GM19239 (cell line): Measurements from ENCODE around the gene FABP6.

Experiments
- DNase-seq: peaks from one replicate; pipeline ENCODE4 v3.0.0; 2011; ENCODE audit warnings: low spot score; ENCODE audit not compliant: insufficient read length
- FAIRE-seq: peaks from 2 replicates; lab custom pipeline; 2011; peaks lifted over from hg19 to GRCh38; lab: Jason Lieb, UNC

Gene FABP6

DNA sequence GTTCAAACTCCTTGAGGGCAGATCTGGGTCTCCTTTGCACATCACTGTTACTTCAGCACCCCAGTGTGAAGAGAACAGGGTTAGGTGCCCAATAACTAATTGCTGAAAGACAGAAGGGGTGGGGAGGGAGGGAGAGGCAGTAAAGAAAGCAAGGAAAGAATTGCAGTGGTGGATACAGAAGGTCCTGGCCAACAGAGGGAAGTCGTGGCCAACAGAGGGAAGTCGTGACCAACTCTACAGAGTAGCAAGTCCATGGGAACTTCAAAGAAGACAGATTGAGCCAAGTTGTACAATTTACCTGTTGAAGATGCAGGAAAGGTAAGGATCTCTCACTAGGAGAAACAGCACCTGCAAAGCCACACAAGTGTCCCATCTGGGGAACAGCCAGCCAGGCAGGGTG is 56.0 kb downstream of the FABP6 start:
- FAIRE-seq (no peak), DNase-seq (no peak)

- no peak for DNase-seq
- no peak for FAIRE-seq
Measured at GRCh38 chr5:160286947-160287346, 57.6 kb downstream of the FABP6 start.

DNA sequence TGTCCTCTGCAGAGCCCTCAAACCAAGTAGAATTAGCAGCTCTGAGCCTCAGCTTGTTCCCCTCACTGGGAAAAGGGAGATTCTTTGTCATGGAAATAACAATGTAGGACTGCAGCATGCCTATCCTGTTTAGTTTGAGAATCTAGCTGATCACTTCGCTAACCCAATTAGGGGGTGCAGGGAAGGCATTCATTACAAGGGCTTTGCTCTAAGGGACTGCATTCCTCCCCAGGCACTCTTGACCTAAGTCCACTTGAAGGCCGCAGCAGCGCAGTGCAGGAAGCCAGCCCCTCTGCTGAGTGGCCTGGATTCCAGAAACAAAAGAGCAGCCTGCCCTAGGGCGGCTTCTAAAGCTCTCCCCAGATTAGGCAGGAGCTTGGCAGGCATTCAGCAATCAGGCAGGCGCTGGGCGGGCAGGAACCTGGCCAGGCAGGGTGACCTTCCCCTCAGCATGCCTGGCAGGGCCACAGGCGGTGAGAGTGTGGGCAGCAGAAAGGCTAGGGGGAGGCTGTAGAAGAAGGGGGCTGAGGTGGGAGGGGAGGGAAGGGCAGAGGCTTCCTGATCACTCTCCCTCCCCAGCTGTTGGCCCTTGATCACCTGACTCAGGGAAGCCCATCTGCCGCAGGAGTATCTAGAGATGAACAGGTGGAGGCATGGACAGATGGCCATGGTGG is 58.2 kb downstream of the FABP6 start:
- FAIRE-seq, result no peak
- DNase-seq, result no peak
